Islet precursor cell (in vitro differentiated cells): ENCODE data around the gene CCNB1IP1.
A peak's percentile ranks its signal among the peaks of the same experiment; 100 is the strongest.
"Not testable (repeated sequence)": the region's sequence is repeated elsewhere in the genome, so short reads cannot be mapped to it uniquely, and the experiment has no call there.

Experiments
- DNase-seq: peaks from one replicate; pipeline ENCODE4 v3.0.0-alpha.2; 2018

Gene CCNB1IP1, protein sequence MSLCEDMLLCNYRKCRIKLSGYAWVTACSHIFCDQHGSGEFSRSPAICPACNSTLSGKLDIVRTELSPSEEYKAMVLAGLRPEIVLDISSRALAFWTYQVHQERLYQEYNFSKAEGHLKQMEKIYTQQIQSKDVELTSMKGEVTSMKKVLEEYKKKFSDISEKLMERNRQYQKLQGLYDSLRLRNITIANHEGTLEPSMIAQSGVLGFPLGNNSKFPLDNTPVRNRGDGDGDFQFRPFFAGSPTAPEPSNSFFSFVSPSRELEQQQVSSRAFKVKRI

DNA sequence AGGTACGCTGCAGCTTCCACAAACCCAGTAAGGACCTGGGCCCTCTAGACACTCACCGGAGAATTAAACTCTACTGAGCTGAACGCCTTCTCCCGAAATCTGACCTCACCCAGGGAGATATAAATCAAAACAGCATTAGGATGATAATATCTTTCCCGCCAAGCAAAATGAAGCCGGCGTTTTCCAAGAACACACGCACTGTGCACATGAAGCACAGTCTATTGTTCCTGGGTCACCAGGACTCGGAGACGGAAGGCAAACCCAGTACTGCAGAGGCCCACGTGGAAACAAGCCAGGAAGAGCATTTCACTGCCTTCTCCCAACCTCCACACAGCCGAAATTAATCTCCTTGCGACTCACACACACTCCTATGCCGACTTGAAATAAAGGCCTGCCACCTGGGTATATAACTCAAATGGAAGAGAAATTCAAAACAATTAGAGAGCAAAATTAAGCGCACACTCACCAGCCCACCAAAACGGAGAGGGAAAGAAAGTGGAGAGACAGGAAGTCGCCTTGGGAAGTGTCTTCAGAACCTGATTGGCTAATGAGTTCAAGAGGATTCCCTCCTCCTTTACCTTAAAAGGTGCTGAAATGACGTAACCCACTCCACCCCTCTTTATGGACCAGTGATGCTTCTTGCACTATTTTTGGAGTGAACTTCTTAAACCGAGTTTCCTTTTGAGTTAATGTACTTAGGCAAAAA lies at the start of gene CCNB1IP1:
CCNB1IP1 (minus strand) TSS at position 492 of the 706 bp plus-strand sequence. CDS start 16,756 bp downstream, outside the sequence.
- DNase-seq, result peak; percentile 84

DNA sequence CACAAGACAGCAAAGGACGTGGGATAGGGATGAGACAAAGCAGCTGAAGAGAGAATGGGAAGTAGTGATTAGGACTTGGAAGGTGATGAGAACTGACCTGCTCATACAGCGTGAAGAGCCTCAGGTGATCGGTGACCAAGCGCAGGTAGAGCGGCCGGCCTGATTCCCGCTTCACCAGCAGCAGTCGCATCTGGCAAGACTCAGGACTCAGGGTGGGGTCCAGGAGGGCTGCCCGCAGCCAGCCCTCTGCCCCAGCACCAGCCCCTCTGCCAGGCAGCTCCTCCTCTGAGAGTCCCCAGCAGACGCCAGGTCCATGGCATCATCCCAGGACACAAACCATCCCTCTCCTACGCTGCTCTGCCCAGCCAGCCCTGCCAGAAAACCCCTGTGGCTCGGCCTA lies 49.4 kb upstream of the CCNB1IP1 start:
- no peak for DNase-seq

DNA sequence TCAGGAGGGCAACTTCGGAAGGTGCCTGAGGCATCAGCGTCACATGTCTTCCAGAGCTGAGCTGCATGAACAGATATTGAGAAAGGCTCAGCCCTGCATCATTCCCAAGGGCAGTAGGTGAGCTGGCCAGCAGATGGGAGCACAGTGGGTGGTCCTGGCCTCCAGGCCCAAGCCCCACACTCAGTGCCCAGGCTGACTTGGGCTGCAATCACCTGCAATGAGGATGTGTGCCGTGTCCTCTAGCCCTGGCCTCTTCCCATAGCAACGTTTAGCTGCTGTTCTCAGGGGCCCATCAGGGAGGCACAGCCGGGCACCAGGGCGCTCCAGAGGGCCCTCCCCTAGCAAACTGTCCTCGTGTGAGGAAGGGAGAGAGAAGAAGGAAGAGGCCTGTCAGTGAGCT lies 48.3 kb upstream of the CCNB1IP1 start:
- DNase-seq, result no peak

DNA sequence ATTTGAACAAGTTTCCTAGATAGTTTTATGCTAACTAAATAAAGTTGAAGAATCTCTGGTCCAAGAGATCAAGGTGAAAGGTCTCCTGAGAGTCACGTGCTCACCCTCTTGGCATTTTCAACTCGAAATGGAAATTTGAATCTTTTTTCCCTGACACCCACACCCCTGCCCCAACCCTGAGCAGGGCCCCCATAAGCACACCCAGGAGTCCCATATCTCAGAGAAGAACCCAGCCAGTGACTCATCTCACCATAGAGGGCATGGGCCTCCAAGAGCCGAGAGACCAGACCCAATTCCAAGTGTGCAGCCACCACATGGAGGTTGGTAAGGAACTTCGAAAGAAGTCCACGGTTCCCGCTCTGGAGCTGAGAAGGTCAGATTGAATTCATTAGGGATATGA lies 47.6 kb upstream of the CCNB1IP1 start:
- DNase-seq, result no peak

DNA sequence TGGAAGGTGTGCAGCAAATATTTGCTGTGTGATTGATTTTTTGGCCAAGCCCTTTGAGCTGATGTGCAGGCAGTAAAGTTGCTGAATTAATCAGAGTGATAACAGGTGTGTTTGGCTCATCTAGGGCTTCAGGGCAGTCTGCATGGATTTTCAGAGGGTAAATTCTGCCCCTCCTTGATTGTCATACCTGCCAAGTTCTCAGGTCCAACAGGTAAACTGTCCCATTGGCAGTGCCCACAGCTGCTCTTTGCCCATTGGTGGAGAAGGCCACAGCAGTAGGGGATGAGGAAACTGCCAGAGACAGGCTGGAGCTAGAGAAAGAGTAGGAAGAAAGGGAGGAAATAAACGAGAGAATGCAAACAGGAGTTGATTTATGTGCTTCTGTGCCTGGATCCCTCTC lies 46.7 kb upstream of the CCNB1IP1 start:
- DNase-seq, result no peak

DNA sequence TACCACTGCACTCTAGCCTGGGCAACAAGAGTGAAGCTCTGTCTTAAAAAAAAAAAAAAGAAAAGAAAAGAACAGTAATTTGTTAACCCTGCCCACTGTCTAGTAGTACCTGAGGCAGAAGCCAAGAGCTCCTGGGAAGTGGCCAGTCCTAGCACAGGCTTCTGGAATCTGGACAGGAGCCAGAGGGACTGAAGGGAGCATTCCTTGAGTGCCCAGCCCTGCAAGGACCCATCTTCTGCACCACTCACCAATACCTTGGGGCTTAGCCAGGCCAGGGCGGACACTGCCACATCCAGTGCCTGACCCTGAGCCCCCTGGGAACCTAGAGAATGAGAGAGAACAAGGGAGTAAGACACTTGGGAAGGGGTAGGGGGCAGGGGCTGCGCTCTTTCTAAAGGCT lies 44.1 kb upstream of the CCNB1IP1 start:
- no peak for DNase-seq

DNA sequence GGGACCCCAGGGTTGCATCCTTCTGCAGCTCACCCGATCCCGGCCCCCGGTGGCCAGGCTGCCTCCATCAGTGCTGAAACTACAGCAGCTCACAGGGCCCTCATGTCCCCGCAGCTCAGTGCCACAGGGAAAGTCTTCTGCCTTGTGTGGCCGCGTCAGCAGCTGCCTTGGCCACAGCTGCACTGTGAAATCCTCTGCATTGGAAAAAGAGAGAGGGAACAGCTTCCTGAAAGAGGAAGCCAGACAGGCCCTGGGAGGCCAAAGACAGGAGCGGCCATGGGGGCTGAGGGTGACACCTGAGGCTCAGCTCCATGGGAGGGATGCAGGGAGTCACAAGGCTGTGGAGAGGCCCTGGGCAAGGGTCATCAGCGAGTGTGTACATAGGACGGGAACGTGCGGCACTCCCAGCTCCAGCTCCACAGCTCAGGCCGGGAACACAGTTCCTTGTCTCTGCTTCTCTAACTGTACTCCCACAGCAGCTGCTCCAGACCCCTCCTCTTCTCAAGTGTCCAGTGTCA lies 43.1 kb upstream of the CCNB1IP1 start:
- no peak for DNase-seq

DNA sequence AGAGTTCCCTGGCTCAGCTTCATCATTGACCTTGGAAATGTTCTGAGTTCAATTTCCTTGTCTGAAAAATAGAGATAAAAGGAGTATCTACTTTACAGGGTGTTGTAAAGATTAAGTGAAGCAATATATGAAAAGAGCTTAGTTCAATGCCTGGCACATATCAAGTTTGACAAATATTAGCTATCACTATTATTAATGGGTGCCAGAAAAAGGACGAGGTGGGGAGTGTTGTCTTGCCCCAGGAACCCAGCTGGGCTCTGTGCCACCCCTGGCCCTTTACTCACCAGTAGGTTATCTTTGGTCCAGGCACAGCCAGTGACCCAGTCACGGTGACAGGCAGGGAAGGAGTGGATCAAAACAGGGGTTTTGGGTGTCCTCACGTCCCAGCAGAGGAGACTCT lies 42.4 kb upstream of the CCNB1IP1 start:
- DNase-seq, result no peak

DNA sequence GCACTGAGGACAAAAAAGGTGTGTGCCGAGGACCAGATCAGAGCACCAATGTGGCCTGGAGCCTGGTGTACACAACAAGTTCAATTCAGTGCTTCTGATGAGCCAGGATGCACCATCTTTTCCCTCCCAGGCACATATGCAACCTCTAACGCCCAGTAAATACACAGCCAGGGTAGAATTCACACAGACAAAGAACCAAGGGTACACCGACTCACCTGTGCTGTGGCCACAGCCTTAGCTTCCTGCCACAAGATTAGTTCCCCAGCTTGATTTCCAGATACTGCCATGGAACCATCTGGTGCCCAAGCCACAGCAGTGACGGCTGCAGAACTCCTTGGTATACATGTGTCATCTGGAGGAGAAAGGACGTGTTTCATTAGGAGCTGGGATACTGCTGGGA lies 39.7 kb upstream of the CCNB1IP1 start:
- DNase-seq, result no peak

DNA sequence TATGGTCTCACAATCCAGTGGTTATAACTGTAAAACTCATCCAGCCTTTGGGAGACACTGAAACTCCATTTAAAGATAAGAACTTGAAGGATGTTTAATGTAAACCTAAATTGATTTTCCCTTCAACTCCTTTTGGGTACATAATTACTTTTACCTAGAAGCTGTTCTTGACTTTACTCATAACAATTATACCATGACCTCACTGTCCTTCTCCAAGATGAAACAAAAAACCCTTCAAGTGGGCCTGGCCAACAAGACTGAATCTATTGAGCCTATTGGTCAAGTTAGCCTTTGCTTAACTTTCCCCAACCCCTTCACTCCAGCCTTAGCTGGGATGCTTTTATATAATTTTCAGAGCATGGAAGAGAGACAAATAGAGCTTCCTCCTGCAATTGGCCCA lies 32.8 kb upstream of the CCNB1IP1 start:
- DNase-seq, result no peak

DNA sequence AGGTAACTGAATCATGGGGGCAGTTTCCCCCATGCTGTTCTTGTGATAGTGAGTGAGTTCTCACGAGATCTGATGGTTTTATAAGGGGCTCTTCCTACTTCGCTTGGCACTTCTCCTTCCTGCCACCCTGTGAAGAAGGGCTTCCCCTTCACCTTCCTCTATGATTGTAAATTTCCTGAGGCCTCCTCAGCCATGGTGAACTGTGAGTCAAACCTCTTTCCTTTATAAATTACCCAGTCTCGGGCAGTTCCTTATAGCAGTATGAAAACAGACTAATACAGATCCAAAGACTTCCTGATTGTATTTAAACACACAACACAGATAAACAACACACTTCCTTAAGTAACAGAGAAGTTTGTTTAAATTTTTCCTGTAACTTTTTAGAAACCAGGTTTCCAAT lies 25.4 kb upstream of the CCNB1IP1 start:
- DNase-seq, result not testable (repeated sequence)

DNA sequence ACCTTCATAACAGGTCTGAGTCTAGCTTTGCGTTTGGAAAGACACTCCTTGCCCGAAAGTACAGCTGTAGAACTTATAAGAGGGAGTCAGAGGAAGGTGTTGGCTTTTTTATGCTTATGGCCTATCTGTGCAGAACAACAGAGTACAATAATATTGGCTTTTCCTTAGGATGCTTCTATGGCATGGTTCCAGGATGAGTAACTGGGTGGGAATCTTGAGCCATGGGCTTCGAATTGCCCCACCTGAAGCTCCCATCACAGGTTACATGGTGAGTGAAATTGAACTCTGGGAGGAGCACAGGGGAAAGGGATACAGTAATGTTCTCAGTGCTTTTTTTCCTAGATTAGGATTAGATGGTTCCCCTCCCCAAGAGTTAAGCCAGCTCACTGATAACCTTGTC lies 23.3 kb upstream of the CCNB1IP1 start:
- DNase-seq, result no peak

DNA sequence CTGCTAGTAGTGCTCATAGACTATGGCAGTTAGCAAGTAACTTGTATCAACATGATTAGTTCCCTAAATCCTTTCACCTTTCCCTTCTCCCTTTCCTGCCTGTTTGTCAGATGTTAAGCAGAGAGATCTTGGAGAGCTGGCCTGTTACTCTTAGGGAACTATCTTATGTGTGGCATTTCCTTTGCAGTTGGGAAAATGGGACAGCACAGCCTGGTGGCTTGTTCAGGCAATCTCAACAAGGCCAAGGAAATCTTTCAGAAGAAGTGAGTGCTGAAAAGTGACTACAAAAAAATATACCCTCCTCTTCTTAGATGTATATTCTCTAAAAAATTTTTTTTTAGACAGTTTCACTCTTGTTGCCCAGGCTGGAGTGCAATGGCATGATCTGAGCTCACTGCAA lies 17.8 kb upstream of the CCNB1IP1 start:
- no peak for DNase-seq

DNA sequence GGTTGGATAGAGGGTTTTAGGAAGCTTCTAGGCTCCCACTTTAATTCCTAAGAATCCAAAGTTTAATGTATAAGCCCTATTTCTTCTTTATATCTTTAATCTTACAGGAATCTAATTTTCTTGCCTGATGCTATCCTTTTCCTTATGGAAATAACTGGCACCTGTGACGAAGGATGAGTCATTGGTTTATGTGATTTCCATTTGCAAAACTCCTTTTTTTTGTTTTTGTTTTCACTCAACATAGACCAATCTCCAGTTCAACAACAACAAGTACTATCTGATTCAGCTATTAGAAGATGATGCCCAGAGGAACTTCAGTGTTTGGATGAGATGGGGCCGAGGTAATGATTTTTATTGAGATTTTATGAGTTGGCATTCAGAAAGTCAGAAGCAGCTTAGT lies 17.2 kb upstream of the CCNB1IP1 start:
- no peak for DNase-seq

DNA sequence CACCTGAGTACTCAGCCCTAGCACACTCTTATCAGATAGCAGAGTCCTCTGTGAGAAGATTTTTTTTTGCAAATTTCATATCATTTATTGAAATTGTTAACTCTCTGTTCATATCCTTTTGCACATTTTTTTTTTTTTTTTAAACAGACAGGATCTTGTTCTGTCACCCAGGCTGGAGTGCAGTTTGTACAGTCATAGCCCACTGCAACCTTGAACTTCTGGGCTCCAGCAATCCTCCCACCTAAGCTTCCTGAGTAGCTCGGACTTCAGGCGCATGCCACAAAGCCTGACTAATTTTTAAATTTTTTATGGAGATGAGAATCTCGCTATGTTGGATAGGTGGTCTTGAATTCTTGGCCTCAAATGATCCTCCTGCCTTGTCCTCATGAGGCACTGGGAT lies 14.7 kb upstream of the CCNB1IP1 start:
- DNase-seq, result no peak

DNA sequence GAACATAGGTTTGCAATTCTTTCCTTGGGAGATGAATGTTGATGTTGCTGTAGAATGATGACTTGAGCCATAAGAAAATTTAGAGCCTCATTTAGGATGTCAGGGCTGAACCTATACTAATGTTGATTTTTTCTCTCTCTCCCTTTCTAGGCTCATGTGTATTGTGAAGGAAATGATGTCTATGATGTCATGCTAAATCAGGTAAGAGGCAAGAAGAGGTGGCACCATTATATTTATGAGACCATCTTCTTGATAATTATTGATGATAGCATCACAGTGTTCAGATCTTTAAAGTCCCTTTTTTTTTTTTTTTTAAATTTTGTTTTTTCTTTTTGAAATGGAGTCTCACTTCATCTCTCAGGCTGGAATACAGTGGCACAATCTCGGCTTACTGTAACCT lies 13.6 kb upstream of the CCNB1IP1 start:
- DNase-seq, result no peak

DNA sequence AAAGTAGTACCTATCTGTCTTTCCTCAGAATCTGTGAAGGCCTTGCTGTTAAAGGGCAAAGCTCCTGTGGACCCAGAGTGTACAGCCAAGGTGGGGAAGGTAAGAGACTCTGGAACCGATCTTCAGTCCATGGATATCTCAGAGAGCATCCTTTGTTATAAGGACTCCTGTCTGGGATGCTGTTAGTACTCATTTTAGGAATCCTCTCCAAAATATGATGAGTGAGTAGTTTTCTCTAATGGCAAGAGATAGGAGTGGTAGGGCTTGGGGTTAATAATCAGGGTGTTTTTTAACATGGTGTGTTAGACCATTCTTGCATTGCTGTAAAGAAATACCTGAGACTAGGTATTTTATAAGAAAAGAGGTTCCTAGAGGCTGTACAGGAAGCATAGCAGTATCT lies 12.3 kb upstream of the CCNB1IP1 start:
- DNase-seq, result no peak

DNA sequence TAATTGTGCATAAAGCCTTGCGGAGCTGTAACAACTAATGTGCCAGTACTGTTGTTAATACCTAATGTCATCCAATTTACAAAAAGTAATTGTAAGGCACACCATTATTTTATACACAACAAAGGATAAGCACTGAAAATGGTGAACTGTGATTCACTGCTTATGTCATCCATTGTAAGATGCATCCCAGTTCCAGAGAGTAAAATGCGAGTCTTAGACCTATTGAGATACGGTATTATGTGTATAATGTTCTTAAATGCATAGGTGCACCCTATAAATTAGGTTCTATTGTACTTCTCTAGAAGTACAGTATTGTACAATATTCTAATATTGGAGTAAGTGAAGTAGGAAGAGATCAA lies 10.8 kb upstream of the CCNB1IP1 start:
- DNase-seq, result no peak

DNA sequence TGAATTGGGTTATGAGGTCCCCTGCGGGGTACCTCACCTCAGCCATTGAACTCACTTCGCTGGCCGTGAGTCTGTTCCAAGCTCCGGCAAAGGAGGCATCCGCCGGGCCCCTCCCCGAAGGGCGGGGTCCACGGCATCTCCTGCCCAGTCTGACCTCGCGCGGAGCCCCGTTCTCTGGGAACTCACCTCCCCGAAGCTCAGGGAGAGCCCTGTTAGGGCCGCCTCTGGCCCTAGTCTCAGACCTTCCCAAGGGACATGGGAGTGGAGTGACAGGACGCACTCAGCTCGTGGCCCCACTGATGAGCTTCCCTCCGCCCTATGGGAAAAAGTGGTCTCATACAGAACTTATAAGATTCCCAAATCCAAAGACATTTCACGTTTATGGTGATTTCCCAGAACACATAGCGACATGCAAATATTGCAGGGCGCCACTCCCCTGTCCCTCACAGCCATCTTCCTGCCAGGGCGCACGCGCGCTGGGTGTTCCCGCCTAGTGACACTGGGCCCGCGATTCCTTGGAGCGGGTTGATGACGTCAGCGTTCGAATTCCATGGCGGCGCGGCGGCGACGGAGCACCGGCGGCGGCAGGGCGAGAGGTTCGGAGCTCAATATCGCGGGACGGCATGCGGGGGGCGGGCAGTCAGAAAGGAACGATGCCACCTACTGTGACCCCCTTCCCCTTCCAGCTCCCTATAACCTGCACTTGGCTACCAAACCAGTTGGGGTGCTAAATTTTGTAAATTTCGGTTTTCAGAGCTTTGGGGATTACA lies 10.2 kb upstream of the CCNB1IP1 start, which contains the start of gene PARP2:
PARP2 (plus strand) TSS at position 544 of the 770 bp plus-strand sequence; CDS start at position 551, 7 bp downstream.
- peak; percentile 100 for DNase-seq

DNA sequence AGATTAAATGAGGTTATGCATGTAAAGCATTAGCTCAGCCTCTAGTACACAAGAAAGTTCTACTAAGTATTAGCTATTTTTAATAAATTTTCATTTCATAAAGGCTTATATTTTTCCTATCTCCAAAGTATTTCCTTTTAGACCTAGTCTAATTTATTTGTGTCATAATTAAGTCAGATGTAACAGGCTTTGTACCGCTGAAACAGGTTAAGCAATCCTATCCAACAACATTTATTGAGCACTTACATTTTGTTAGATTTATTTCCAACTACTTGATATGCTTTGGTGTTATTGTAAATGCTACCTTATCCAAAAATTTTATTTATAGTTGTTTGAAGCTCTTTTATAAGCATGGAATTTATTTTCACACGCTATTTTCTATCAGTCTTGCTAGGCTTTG lies 8.6 kb upstream of the CCNB1IP1 start:
- no peak for DNase-seq

DNA sequence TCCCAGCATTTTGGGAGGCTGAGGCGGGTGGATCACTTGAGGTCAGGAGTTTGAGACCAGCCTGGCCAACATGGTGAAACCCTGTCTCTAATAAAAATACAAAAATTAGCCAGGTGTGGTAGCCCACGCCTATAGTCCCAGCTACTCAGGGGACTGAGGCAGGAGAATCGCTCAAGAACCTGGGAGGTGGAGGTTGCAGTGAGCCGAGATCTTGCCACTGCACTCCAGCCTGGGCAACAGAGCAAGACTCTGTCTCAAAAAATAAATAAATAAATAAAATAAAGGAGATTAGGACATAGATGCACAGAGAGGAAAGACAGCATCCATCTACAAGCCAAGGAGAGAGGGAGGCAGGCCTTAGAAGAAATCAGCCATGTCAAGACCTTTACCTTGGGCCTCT lies 8.0 kb upstream of the CCNB1IP1 start:
- not testable (repeated sequence) for DNase-seq

DNA sequence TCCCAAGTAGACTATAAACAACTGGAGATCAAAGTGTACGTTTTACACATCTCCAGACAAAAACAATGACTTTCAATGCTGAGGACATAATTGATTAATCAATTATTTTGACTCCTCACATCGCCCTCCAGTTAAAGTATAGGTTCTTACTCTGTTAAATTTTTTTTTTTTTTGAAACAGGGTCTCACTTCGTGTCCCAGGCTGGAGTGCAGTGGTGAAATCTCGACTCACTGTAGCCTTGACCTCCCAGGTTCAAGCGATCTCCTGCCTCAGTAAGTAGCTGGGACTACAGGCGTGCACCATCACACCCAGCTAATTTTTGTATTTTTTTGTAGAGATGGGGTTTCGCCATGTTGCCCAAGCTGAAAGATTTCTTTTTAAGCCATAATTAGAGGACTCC lies 938 bp upstream of the CCNB1IP1 start:
- DNase-seq, result no peak

DNA sequence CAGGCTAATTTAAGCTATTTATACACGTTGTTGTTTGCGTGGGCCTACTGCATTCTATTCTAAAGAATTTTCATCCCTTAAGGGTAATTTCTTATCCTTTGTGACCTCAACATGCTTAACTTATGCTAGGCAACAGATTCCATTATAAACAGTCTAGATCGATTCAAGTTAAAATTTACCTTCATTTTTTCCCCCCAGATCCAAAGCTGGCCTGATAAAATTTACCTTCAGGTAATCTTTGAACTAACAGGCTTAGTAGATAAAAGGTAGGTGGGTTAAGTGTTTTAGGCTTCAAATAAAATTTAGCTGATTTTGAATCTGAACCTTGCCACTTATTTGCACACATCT lies 389 bp upstream of the CCNB1IP1 start:
- no peak for DNase-seq

DNA sequence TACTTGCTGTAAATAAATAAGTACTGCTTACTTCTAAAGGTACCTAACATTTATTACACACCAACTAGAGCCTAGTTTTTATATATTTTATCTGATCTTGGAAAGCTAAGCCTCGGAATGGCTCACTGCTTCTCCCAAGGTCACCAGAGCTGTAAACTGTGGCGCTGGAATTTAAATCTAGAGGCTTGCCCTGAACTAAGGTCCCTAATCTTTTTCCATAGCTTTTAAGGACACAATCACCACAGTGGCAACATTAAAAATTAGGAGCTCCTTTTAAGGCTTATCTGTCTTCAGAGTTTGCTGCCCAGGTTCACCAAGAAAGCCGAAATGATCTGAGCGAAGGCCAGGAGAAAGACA lies 670 bp downstream of the CCNB1IP1 start:
- DNase-seq, result no peak
